Measurements from ENCODE around the gene SLC30A1.

- TF ChIP-seq CTCF (conservative IDR thresholded peaks at IDR 0.05 in 1 of 2, IDR thresholded peaks at IDR 0.05 in 1 of 2; ENCODE audit: low read depth in 1 of 2, low read length in 2 of 2) (no peak), EZH2 (IDR thresholded peaks at IDR 0.05; ENCODE audit: low read length, missing control alignments) (no peak)
Observed at GRCh38 chr1:211620097-211620496, 41.1 kb upstream of the SLC30A1 start.
